WTC11 (cell line): ENCODE data around the gene PAQR9.

Experiments
- FOXP1 ChIP-seq: sonication (generic); formaldehyde crosslinking; IDR thresholded peaks from 2 replicates; pipeline ENCODE4 v1.8.0; 2022; ENCODE audit warnings: missing genetic modification reagents, mild to moderate bottlenecking, moderate library complexity, borderline replicate concordance
- MYBL2 ChIP-seq: sonication (generic); formaldehyde crosslinking; IDR thresholded peaks from 2 replicates; pipeline ENCODE4 v1.8.1; 2023; ENCODE audit warnings: mild to moderate bottlenecking, moderate library complexity, missing genetic modification reagents
- NFYB ChIP-seq: sonication (generic); formaldehyde crosslinking; conservative IDR thresholded peaks from 2 replicates; pipeline ENCODE4 v1.8.0; 2022; ENCODE audit warnings: low read depth, missing genetic modification reagents
- SP1 ChIP-seq: sonication (generic); formaldehyde crosslinking; conservative IDR thresholded peaks from 2 replicates; pipeline ENCODE4 v1.8.1; 2022; ENCODE audit warnings: missing genetic modification reagents
- ZNF219 ChIP-seq: sonication (generic); formaldehyde crosslinking; IDR thresholded peaks from 2 replicates; pipeline ENCODE4 v1.8.0; 2023; ENCODE audit warnings: missing genetic modification reagents, mild to moderate bottlenecking, borderline replicate concordance
- TF ChIP-seq, protein P1 (sequence below): sonication (generic); formaldehyde crosslinking; IDR thresholded peaks from 2 replicates; pipeline ENCODE4 v1.8.1; 2022; ENCODE audit warnings: low read depth, missing genetic modification reagents, borderline replicate concordance
- TF ChIP-seq, protein P2 (sequence below): fragments of 200-600 bp; IDR thresholded peaks from 2 replicates; pipeline ENCODE4 v1.8.0; 2022; ENCODE audit warnings: antibody characterized with exemption
- TF ChIP-seq, protein P3 (sequence below): sonication (generic); formaldehyde crosslinking; IDR thresholded peaks from 2 replicates; pipeline ENCODE4 v1.8.0; 2022; ENCODE audit warnings: mild to moderate bottlenecking, missing genetic modification reagents
- TF ChIP-seq, protein P4 (sequence below): sonication (generic); formaldehyde crosslinking; IDR thresholded peaks from 2 replicates; pipeline ENCODE4 v1.8.1; 2022; ENCODE audit warnings: mild to moderate bottlenecking, missing genetic modification reagents, moderate library complexity, borderline replicate concordance
- TF ChIP-seq, protein P5 (sequence below): sonication (generic); formaldehyde crosslinking; IDR thresholded peaks from 2 replicates; pipeline ENCODE4 v1.8.0; 2022; ENCODE audit warnings: mild to moderate bottlenecking, missing genetic modification reagents
- TF ChIP-seq, protein P6 (sequence below): sonication (generic); formaldehyde crosslinking; IDR thresholded peaks from 2 replicates; pipeline ENCODE4 v1.8.1; 2023; ENCODE audit warnings: mild to moderate bottlenecking, moderate library complexity, missing genetic modification reagents
- TF ChIP-seq, protein P7 (sequence below): sonication (generic); formaldehyde crosslinking; IDR thresholded peaks from 2 replicates; pipeline ENCODE4 v1.8.1; 2023; ENCODE audit warnings: mild to moderate bottlenecking, missing genetic modification reagents, borderline replicate concordance

DNA sequence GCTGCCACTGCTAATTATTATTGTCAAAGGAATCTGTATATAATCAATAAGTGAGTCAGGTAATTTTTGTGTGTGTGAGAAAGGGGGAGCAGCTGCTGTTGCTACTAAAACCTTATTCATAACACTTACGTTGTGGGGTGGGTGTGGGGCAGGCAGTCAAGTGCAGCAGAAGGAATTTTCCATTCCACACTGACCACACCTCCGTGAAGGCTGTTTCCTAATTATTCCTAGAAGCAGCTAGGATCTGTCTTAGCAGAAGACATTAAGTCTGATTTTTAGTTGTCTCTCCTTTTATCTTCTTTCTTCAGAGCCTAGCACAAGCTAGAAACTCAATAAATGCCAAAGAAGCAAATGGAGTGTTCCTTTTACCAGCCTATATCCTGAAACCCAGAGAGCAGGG, 33.9 kb upstream of the PAQR9 start:
- TF ChIP-seq, protein P1, sequence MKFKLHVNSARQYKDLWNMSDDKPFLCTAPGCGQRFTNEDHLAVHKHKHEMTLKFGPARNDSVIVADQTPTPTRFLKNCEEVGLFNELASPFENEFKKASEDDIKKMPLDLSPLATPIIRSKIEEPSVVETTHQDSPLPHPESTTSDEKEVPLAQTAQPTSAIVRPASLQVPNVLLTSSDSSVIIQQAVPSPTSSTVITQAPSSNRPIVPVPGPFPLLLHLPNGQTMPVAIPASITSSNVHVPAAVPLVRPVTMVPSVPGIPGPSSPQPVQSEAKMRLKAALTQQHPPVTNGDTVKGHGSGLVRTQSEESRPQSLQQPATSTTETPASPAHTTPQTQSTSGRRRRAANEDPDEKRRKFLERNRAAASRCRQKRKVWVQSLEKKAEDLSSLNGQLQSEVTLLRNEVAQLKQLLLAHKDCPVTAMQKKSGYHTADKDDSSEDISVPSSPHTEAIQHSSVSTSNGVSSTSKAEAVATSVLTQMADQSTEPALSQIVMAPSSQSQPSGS (CRISPR knock-in tag), result no peak
- no peak for TF ChIP-seq SP1 (CRISPR knock-in tag)
- TF ChIP-seq MYBL2 (CRISPR knock-in tag), result no peak
- TF ChIP-seq, protein P2, sequence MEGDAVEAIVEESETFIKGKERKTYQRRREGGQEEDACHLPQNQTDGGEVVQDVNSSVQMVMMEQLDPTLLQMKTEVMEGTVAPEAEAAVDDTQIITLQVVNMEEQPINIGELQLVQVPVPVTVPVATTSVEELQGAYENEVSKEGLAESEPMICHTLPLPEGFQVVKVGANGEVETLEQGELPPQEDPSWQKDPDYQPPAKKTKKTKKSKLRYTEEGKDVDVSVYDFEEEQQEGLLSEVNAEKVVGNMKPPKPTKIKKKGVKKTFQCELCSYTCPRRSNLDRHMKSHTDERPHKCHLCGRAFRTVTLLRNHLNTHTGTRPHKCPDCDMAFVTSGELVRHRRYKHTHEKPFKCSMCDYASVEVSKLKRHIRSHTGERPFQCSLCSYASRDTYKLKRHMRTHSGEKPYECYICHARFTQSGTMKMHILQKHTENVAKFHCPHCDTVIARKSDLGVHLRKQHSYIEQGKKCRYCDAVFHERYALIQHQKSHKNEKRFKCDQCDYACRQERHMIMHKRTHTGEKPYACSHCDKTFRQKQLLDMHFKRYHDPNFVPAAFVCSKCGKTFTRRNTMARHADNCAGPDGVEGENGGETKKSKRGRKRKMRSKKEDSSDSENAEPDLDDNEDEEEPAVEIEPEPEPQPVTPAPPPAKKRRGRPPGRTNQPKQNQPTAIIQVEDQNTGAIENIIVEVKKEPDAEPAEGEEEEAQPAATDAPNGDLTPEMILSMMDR, result no peak
- TF ChIP-seq, protein P3, sequence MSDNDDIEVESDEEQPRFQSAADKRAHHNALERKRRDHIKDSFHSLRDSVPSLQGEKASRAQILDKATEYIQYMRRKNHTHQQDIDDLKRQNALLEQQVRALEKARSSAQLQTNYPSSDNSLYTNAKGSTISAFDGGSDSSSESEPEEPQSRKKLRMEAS (CRISPR knock-in tag), result no peak
- TF ChIP-seq, protein P4, sequence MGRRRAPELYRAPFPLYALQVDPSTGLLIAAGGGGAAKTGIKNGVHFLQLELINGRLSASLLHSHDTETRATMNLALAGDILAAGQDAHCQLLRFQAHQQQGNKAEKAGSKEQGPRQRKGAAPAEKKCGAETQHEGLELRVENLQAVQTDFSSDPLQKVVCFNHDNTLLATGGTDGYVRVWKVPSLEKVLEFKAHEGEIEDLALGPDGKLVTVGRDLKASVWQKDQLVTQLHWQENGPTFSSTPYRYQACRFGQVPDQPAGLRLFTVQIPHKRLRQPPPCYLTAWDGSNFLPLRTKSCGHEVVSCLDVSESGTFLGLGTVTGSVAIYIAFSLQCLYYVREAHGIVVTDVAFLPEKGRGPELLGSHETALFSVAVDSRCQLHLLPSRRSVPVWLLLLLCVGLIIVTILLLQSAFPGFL, result no peak
- no peak for TF ChIP-seq NFYB (CRISPR knock-in tag)
- TF ChIP-seq, protein P5, sequence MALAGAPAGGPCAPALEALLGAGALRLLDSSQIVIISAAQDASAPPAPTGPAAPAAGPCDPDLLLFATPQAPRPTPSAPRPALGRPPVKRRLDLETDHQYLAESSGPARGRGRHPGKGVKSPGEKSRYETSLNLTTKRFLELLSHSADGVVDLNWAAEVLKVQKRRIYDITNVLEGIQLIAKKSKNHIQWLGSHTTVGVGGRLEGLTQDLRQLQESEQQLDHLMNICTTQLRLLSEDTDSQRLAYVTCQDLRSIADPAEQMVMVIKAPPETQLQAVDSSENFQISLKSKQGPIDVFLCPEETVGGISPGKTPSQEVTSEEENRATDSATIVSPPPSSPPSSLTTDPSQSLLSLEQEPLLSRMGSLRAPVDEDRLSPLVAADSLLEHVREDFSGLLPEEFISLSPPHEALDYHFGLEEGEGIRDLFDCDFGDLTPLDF (CRISPR knock-in tag), result no peak
- TF ChIP-seq, protein P6, sequence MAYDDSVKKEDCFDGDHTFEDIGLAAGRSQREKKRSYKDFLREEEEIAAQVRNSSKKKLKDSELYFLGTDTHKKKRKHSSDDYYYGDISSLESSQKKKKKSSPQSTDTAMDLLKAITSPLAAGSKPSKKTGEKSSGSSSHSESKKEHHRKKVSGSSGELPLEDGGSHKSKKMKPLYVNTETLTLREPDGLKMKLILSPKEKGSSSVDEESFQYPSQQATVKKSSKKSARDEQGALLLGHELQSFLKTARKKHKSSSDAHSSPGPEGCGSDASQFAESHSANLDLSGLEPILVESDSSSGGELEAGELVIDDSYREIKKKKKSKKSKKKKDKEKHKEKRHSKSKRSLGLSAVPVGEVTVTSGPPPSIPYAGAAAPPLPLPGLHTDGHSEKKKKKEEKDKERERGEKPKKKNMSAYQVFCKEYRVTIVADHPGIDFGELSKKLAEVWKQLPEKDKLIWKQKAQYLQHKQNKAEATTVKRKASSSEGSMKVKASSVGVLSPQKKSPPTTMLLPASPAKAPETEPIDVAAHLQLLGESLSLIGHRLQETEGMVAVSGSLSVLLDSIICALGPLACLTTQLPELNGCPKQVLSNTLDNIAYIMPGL (CRISPR knock-in tag), result no peak
- TF ChIP-seq, protein P7, sequence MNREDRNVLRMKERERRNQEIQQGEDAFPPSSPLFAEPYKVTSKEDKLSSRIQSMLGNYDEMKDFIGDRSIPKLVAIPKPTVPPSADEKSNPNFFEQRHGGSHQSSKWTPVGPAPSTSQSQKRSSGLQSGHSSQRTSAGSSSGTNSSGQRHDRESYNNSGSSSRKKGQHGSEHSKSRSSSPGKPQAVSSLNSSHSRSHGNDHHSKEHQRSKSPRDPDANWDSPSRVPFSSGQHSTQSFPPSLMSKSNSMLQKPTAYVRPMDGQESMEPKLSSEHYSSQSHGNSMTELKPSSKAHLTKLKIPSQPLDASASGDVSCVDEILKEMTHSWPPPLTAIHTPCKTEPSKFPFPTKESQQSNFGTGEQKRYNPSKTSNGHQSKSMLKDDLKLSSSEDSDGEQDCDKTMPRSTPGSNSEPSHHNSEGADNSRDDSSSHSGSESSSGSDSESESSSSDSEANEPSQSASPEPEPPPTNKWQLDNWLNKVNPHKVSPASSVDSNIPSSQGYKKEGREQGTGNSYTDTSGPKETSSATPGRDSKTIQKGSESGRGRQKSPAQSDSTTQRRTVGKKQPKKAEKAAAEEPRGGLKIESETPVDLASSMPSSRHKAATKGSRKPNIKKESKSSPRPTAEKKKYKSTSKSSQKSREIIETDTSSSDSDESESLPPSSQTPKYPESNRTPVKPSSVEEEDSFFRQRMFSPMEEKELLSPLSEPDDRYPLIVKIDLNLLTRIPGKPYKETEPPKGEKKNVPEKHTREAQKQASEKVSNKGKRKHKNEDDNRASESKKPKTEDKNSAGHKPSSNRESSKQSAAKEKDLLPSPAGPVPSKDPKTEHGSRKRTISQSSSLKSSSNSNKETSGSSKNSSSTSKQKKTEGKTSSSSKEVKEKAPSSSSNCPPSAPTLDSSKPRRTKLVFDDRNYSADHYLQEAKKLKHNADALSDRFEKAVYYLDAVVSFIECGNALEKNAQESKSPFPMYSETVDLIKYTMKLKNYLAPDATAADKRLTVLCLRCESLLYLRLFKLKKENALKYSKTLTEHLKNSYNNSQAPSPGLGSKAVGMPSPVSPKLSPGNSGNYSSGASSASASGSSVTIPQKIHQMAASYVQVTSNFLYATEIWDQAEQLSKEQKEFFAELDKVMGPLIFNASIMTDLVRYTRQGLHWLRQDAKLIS (CRISPR knock-in tag), result no peak
- no peak for TF ChIP-seq ZNF219 (CRISPR knock-in tag)
- TF ChIP-seq FOXP1, result no peak
